PC-9 (cell line): ENCODE measurements around the gene CEP63. TPM values are rescaled to one million over a fixed set of nuclear protein-coding genes. Genes with fewer than 3 reads are reported as not detected.

Experiments
- BruUV-seq: library from RNA; stranded (reverse); fragments of 400-500 nt; replicated peaks from 2 replicates; lab custom pipeline; 2021; lab: Mats Ljungman, UMichigan
- CTCF ChIA-PET: fragments of 300-600 bp; sonication (Branson Sonifier 250); formaldehyde crosslinking; loops from one replicate; lab custom pipeline; 2022; ENCODE audit warnings: antibody characterized with exemption; lab: Charles Lee
- POLR2A ChIA-PET: fragments of 300-600 bp; sonication (Branson Sonifier 250); formaldehyde crosslinking; loops from one replicate; lab custom pipeline; 2022; ENCODE audit warnings: antibody characterized with exemption; ENCODE audit not compliant: unreplicated experiment; lab: Charles Lee
- DNase-seq, 2 experiments: peaks; one replicate each; pipeline versions ENCODE4 v3.0.0 to v3.0.0-alpha.2; 2015 to 2022; ENCODE audit warnings: mixed read lengths in 1 of 2
- H2AFZ ChIP-seq: fragments of 200-600 bp; sonication (generic); 2 replicates; pipeline ENCODE4 v1.8.1; 2017; ENCODE audit warnings: antibody characterized with exemption
- H3F3A ChIP-seq: fragments of 200-600 bp; sonication (generic); 2 replicates; pipeline ENCODE4 v1.8.1; 2017; ENCODE audit warnings: antibody characterized with exemption, mild to moderate bottlenecking, low read depth; ENCODE audit not compliant: insufficient read depth
- H3K27ac ChIP-seq: fragments of 200-600 bp; sonication (generic); 2 replicates; pipeline ENCODE4 v1.6.1; 2016; ENCODE audit warnings: mixed run types
- H3K27me3 ChIP-seq: fragments of 200-600 bp; sonication (generic); 2 replicates; pipeline ENCODE4 v1.6.1; 2016; ENCODE audit warnings: low read depth, mixed run types; ENCODE audit not compliant: insufficient read depth
- H3K36me3 ChIP-seq: fragments of 200-600 bp; sonication (generic); 2 replicates; pipeline ENCODE4 v1.6.1; 2016; ENCODE audit warnings: low read depth, mixed run types
- H3K4me1 ChIP-seq: fragments of 200-600 bp; sonication (generic); replicated peaks from 2 replicates; pipeline ENCODE4 v1.6.1; 2016; ENCODE audit warnings: mixed run types; ENCODE audit not compliant: insufficient read depth
- H3K4me2 ChIP-seq: fragments of 200-600 bp; sonication (generic); 2 replicates; pipeline ENCODE4 v1.6.1; 2017; ENCODE audit warnings: mixed run types
- H3K4me3 ChIP-seq: fragments of 200-600 bp; sonication (generic); 2 replicates; pipeline ENCODE4 v1.6.1; 2016; ENCODE audit warnings: mixed run types
- H3K79me2 ChIP-seq: fragments of 200-600 bp; sonication (generic); 2 replicates; pipeline ENCODE4 v1.6.1; 2017; ENCODE audit warnings: low read depth, mixed run types
- H3K9me2 ChIP-seq: fragments of 200-600 bp; sonication (generic); 2 replicates; pipeline ENCODE4 v1.8.1; 2017; ENCODE audit warnings: mild to moderate bottlenecking; ENCODE audit not compliant: insufficient read depth
- H3K9me3 ChIP-seq: fragments of 200-600 bp; sonication (generic); 2 replicates; pipeline ENCODE4 v1.8.1; 2016; ENCODE audit warnings: low read depth; ENCODE audit not compliant: insufficient read depth
- H4K20me1 ChIP-seq: fragments of 200-600 bp; sonication (generic); 2 replicates; pipeline ENCODE4 v1.8.1; 2017; ENCODE audit not compliant: insufficient read depth
- CTCF ChIP-seq: fragments of 200-600 bp; sonication (generic); conservative IDR thresholded peaks from 2 replicates; pipeline ENCODE4 v1.6.1; 2017; ENCODE audit warnings: mixed run types, antibody characterized with exemption, mild to moderate bottlenecking, moderate library complexity
- EZH2 ChIP-seq: fragments of 200-600 bp; sonication (generic); IDR thresholded peaks from 2 replicates; pipeline ENCODE4 v1.8.0; 2017; ENCODE audit warnings: antibody characterized with exemption, low read depth
- intact Hi-C: fragments of 100-400 bp; cut with micrococcal nuclease; formaldehyde crosslinking; loops from one replicate; pipeline ENCODE4 v1.10.0; 2022; ENCODE audit not compliant: unreplicated experiment
- total RNA-seq: library from RNA; stranded (reverse); gene quantifications from 2 replicates; pipeline ENCODE4 v1.2.3, GENCODE V29; 2021

Gene CEP63
- total RNA-seq, 1 experiment from 2014 or later, result 31.5 TPM

- H3K4me3 ChIP-seq, result no peak overlapping the region
- peaks cover 50% of the 10 kb centered on the region for H3K27me3 ChIP-seq
- intact Hi-C loops, result loop anchor here (5.0 kb wide), 1 partner anchor 290 kb away; no protein-coding TSS in a partner anchor
- TF ChIP-seq CTCF, result no peak
- no peak for TF ChIP-seq EZH2
- H4K20me1 ChIP-seq, result no peaks in the 10 kb centered on the region
- no TSS peak for BruUV-seq
- ChIA-PET POLR2A (no interaction called here), CTCF (no interaction called here)
- no peak overlapping the region for H3K4me2 ChIP-seq
- H3K9me2 ChIP-seq, result no peaks in the 10 kb centered on the region
- no peaks in the 10 kb centered on the region for H3K36me3 ChIP-seq
- no peak overlapping the region for H2AFZ ChIP-seq
- peak; percentile 25 to 40 for DNase-seq
- H3K9me3 ChIP-seq, result no peaks in the 10 kb centered on the region
- no peaks in the 10 kb centered on the region for H3F3A ChIP-seq
- no peak overlapping the region for H3K27ac ChIP-seq
- H3K79me2 ChIP-seq, result no peaks in the 10 kb centered on the region
- no peaks in the 10 kb centered on the region for H3K4me1 ChIP-seq
Observed at GRCh38 chr3:134597390-134597970, 111.6 kb downstream of the CEP63 start.

GRCh38 chr3:134598763-134599545, 113.1 kb downstream of the CEP63 start:
- Histone ChIP-seq H3K4me2 (no peak overlapping the region), H3K9me2 (no peaks in the 10 kb centered on the region), H3K36me3 (no peaks in the 10 kb centered on the region), H3K4me1 (no peaks in the 10 kb centered on the region), H3K27ac (no peak overlapping the region), H3F3A (no peaks in the 10 kb centered on the region), H3K9me3 (no peaks in the 10 kb centered on the region), H2AFZ (no peak overlapping the region), H3K79me2 (no peaks in the 10 kb centered on the region), H3K4me3 (no peak overlapping the region), H4K20me1 (no peaks in the 10 kb centered on the region), H3K27me3 (peaks cover 50% of the 10 kb centered on the region)
- intact Hi-C loops, result loop anchor here (5.0 kb wide), 1 partner anchor 292 kb away; no protein-coding TSS in a partner anchor
- POLR2A ChIA-PET, result no interaction called here
- BruUV-seq, result no TSS peak
- CTCF ChIA-PET, result no interaction called here
- TF ChIP-seq CTCF (no peak), EZH2 (no peak)
- no peak for DNase-seq

DNA sequence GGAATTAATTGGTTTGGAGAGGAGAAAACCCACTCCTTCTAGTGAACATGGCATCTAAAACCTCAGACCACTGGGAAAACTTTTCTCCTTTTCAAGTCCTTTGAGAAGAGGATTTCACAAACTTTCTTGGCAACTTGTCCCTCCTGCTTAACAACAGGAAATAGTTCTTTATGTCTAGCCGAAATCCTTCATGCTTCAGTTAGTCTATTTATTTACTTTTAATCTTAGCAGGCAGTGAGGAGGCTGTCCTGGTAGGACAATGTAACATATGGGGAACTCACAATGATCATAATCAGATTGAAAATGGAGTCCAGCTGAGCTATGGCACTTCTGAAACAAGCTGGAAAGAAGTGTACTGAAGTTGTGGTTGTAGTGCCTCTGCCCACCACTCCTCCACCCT, 114.3 kb downstream of the CEP63 start:
- no TSS peak for BruUV-seq
- H3K27ac ChIP-seq, result no peak overlapping the region
- H3K4me1 ChIP-seq, result no peaks in the 10 kb centered on the region
- intact Hi-C loops, result loop anchor here (1.0 to 10.0 kb wide), 5 partner anchors 77 to 1442 kb away; no protein-coding TSS in a partner anchor
- CTCF ChIA-PET, result interaction anchor here (0.6 kb wide), 1 partner anchor 39 kb away, joined by 23 read pairs; no protein-coding TSS in a partner anchor
- no peaks in the 10 kb centered on the region for H3F3A ChIP-seq
- POLR2A ChIA-PET, result interaction anchor here (0.6 kb wide), 1 partner anchor 18 kb away, joined by 5 read pairs; no protein-coding TSS in a partner anchor
- H3K9me3 ChIP-seq, result no peaks in the 10 kb centered on the region
- no peaks in the 10 kb centered on the region for H4K20me1 ChIP-seq
- DNase-seq, result no peak
- H3K4me2 ChIP-seq, result 0 out of 2 replicates have a peak overlapping the region, but pooled peaks have one; percentile 2
- H3K4me3 ChIP-seq, result no peak overlapping the region
- no peaks in the 10 kb centered on the region for H3K79me2 ChIP-seq
- H3K36me3 ChIP-seq, result no peaks in the 10 kb centered on the region
- TF ChIP-seq EZH2 (no peak), CTCF (no peak)
- H3K27me3 ChIP-seq, result peaks cover 52% of the 10 kb centered on the region
- no peaks in the 10 kb centered on the region for H3K9me2 ChIP-seq
- no peak overlapping the region for H2AFZ ChIP-seq
